ENCODE results near the gene ZBTB20.

Gene ZBTB20

DNA sequence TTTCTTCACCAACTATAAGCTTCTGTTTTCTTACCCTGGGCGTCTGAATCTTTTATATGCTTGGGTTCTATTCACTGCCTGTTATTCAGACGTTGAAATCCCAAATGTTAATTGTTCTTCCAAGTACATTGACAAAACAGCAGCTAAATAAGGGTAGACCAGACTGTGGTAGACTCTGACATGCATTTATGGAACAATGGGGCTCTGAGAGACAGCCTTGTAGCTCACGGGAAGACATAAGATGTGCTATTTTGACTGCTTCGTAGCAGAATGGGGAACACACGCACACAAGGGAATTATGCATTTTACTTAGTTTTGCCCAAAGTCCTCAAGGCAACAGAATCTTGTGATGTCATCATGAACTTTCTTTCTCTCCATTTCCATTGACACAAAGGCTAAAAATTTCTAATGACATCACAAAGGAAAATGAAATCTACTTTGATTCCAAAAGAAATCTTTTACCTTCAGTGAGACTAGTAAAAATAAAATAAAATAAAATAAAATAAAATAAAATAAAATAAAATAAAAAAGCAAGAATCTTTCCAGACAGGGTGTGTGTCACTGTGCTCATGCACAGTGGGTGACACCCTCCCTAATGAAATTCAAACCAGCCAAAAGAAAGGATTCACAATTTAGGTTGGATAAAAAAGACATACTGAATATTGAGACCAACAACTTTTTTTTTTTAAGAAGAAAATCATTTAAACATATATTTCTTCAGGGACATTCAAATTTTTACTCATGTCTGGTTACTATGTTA is 346.6 kb downstream of the ZBTB20 start:
- Histone ChIP-seq H4K20me1 (ENCODE audit: low read depth, low read length) (no peaks in the 10 kb centered on the region), H3K36me3 (ENCODE audit: low read length) (no peaks in the 10 kb centered on the region), H3K9me2 (replicated peaks; ENCODE audit: insufficient read depth, low read length) (no peaks in the 10 kb centered on the region), H3K79me2 (ENCODE audit: insufficient read depth, low read length) (no peaks in the 10 kb centered on the region), H3K9ac (ENCODE audit: low read length) (no peak overlapping the region), H3K4me3 (ENCODE audit: insufficient read depth, low read length, poor library complexity, severe bottlenecking) (no peak overlapping the region), H3K4me2 (ENCODE audit: low read depth, low read length, poor library complexity, severe bottlenecking) (no peak overlapping the region), H3F3A (ENCODE audit: insufficient read depth) (no peaks in the 10 kb centered on the region), H3K27me3 (ENCODE audit: low read length) (no peaks in the 10 kb centered on the region), H2AFZ (ENCODE audit: low read depth, low read length, severe bottlenecking) (no peak overlapping the region), H3K9me3 (ENCODE audit: insufficient read depth, low read length) (no peaks in the 10 kb centered on the region), H3K27ac (ENCODE audit: low read depth, low read length) (no peak overlapping the region)
- TF ChIP-seq, protein P1, sequence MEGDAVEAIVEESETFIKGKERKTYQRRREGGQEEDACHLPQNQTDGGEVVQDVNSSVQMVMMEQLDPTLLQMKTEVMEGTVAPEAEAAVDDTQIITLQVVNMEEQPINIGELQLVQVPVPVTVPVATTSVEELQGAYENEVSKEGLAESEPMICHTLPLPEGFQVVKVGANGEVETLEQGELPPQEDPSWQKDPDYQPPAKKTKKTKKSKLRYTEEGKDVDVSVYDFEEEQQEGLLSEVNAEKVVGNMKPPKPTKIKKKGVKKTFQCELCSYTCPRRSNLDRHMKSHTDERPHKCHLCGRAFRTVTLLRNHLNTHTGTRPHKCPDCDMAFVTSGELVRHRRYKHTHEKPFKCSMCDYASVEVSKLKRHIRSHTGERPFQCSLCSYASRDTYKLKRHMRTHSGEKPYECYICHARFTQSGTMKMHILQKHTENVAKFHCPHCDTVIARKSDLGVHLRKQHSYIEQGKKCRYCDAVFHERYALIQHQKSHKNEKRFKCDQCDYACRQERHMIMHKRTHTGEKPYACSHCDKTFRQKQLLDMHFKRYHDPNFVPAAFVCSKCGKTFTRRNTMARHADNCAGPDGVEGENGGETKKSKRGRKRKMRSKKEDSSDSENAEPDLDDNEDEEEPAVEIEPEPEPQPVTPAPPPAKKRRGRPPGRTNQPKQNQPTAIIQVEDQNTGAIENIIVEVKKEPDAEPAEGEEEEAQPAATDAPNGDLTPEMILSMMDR (IDR thresholded peaks at IDR 0.05; ENCODE audit: insufficient read depth, low read length, poor library complexity, severe bottlenecking): no peak
- TF ChIP-seq EZH2phosphoT487 (conservative IDR thresholded peaks at IDR 0.05; ENCODE audit: low read length): no peak

GRCh38 chr3:114799816-114800215 is 347.3 kb downstream of the ZBTB20 start:
- Histone ChIP-seq H4K20me1 (ENCODE audit: low read depth, low read length) (no peaks in the 10 kb centered on the region), H3K27ac (ENCODE audit: low read depth, low read length) (no peak overlapping the region), H3K4me2 (ENCODE audit: low read depth, low read length, poor library complexity, severe bottlenecking) (no peak overlapping the region), H3K4me3 (ENCODE audit: insufficient read depth, low read length, poor library complexity, severe bottlenecking) (no peak overlapping the region), H2AFZ (ENCODE audit: low read depth, low read length, severe bottlenecking) (no peak overlapping the region), H3K9me2 (replicated peaks; ENCODE audit: insufficient read depth, low read length) (no peaks in the 10 kb centered on the region), H3K79me2 (ENCODE audit: insufficient read depth, low read length) (no peaks in the 10 kb centered on the region), H3K9ac (ENCODE audit: low read length) (no peak overlapping the region), H3K9me3 (ENCODE audit: insufficient read depth, low read length) (no peaks in the 10 kb centered on the region), H3K36me3 (ENCODE audit: low read length) (no peaks in the 10 kb centered on the region), H3K27me3 (ENCODE audit: low read length) (no peaks in the 10 kb centered on the region), H3F3A (ENCODE audit: insufficient read depth) (no peaks in the 10 kb centered on the region)
- TF ChIP-seq, protein P1 (IDR thresholded peaks at IDR 0.05; ENCODE audit: insufficient read depth, low read length, poor library complexity, severe bottlenecking): no peak
- no peak for TF ChIP-seq EZH2phosphoT487 (conservative IDR thresholded peaks at IDR 0.05; ENCODE audit: low read length)

DNA sequence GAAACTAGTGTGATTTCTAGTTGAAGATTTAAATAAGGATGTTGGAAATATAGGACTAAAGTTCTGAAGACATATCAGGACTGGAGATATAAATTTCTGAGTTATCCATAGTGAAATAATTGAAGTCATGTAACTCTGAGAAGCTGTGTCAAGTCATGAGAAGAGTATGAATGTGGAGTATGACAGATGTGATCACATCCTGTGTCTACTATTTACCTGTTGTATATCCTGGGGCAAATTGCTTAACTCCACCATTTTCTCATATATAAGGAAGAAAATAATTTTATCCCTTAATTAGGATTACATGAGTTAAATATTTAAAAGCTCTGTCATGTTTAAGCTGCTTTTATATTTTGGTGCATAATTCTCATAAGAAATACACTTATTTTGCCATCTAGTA is 350.3 kb downstream of the ZBTB20 start:
- Histone ChIP-seq H3K27me3 (ENCODE audit: low read length) (no peaks in the 10 kb centered on the region), H3K79me2 (ENCODE audit: insufficient read depth, low read length) (no peaks in the 10 kb centered on the region), H2AFZ (ENCODE audit: low read depth, low read length, severe bottlenecking) (no peak overlapping the region), H3K36me3 (ENCODE audit: low read length) (no peaks in the 10 kb centered on the region), H3K4me2 (ENCODE audit: low read depth, low read length, poor library complexity, severe bottlenecking) (no peak overlapping the region), H3K9ac (ENCODE audit: low read length) (no peak overlapping the region), H3K9me2 (replicated peaks; ENCODE audit: insufficient read depth, low read length) (no peaks in the 10 kb centered on the region), H4K20me1 (ENCODE audit: low read depth, low read length) (no peaks in the 10 kb centered on the region), H3K9me3 (ENCODE audit: insufficient read depth, low read length) (no peaks in the 10 kb centered on the region), H3F3A (ENCODE audit: insufficient read depth) (no peaks in the 10 kb centered on the region), H3K4me3 (ENCODE audit: insufficient read depth, low read length, poor library complexity, severe bottlenecking) (no peak overlapping the region), H3K27ac (ENCODE audit: low read depth, low read length) (no peak overlapping the region)
- TF ChIP-seq, protein P1 (IDR thresholded peaks at IDR 0.05; ENCODE audit: insufficient read depth, low read length, poor library complexity, severe bottlenecking): no peak
- TF ChIP-seq EZH2phosphoT487 (conservative IDR thresholded peaks at IDR 0.05; ENCODE audit: low read length): no peak

Measured in SU-DHL-6 (cell line).